PC-3 (cell line): ENCODE data around the gene NUP43. TPM values are rescaled to one million over a fixed set of nuclear protein-coding genes. Genes with fewer than 3 reads are reported as not detected.

ENCODE experiments used
- ATAC-seq: fragments of 200-7000 bp; cut with Tn5 transposase; 2 replicates; pipeline ENCODE4 v1.9.1; 2020; ENCODE audit warnings: mild to moderate bottlenecking, moderate library complexity
- BruUV-seq: library from RNA; stranded (reverse); fragments of 400-500 nt; replicated peaks from 2 replicates; lab custom pipeline; 2021; lab: Mats Ljungman, UMichigan
- CTCF ChIA-PET: fragments of 300-600 bp; sonication (Branson Sonifier 250); formaldehyde crosslinking; loops from one replicate; lab custom pipeline; 2022; ENCODE audit warnings: antibody characterized with exemption; lab: Charles Lee
- POLR2A ChIA-PET: fragments of 300-600 bp; sonication (Branson Sonifier 250); formaldehyde crosslinking; loops from one replicate; lab custom pipeline; 2022; ENCODE audit warnings: antibody characterized with exemption; ENCODE audit not compliant: unreplicated experiment; lab: Charles Lee
- DNase-seq: peaks from one replicate; pipeline ENCODE4 v3.0.0-alpha.2; 2015
- H2AFZ ChIP-seq: fragments of 300-600 bp; sonication (generic); 2 replicates; pipeline ENCODE4 v1.6.0; 2016; ENCODE audit warnings: antibody characterized with exemption, low read length
- H3F3A ChIP-seq: fragments of 300-600 bp; sonication (generic); one replicate; pipeline ENCODE4 v1.6.0; 2017; ENCODE audit warnings: antibody characterized with exemption, low read length, control low read depth, mild to moderate bottlenecking; ENCODE audit not compliant: unreplicated experiment
- H3K27ac ChIP-seq: fragments of 300-600 bp; sonication (generic); 2 replicates; pipeline ENCODE4 v1.5.1; 2016; ENCODE audit warnings: mild to moderate bottlenecking, low read length
- H3K27me3 ChIP-seq: fragments of 300-600 bp; sonication (generic); 2 replicates; pipeline ENCODE4 v1.6.1; 2016; ENCODE audit warnings: low read length, mixed read lengths
- H3K36me3 ChIP-seq: fragments of 300-600 bp; sonication (generic); 2 replicates; pipeline ENCODE4 v1.6.1; 2016; ENCODE audit warnings: low read depth, mixed run types, low read length, mixed read lengths
- H3K4me1 ChIP-seq: fragments of 300-600 bp; sonication (generic); 2 replicates; pipeline ENCODE4 v1.5.1; 2016; ENCODE audit warnings: low read length; ENCODE audit not compliant: insufficient read depth
- H3K4me2 ChIP-seq: fragments of 300-600 bp; sonication (generic); 2 replicates; pipeline ENCODE4 v1.6.0; 2016; ENCODE audit warnings: low read length
- H3K4me3 ChIP-seq: fragments of 300-600 bp; sonication (generic); 2 replicates; pipeline ENCODE4 v1.5.1; 2016; ENCODE audit warnings: mild to moderate bottlenecking, low read length, mixed read lengths
- H3K79me2 ChIP-seq: fragments of 300-600 bp; sonication (generic); 2 replicates; pipeline ENCODE4 v1.6.1; 2017; ENCODE audit warnings: low read length, mixed read lengths
- H3K9ac ChIP-seq: fragments of 300-600 bp; sonication (generic); 2 replicates; pipeline ENCODE4 v1.6.0; 2016; ENCODE audit warnings: mild to moderate bottlenecking, low read length
- H3K9me2 ChIP-seq: fragments of 300-600 bp; sonication (generic); replicated peaks from 2 replicates; pipeline ENCODE4 v1.6.1; 2016; ENCODE audit warnings: mixed run types, low read length, mixed read lengths
- H3K9me3 ChIP-seq: fragments of 300-600 bp; sonication (generic); 2 replicates; pipeline ENCODE4 v1.6.1; 2016; ENCODE audit warnings: low read length, mixed read lengths
- H4K20me1 ChIP-seq: fragments of 300-600 bp; sonication (generic); 2 replicates; pipeline ENCODE4 v1.6.1; 2016; ENCODE audit warnings: low read length, mixed read lengths
- CTCF ChIP-seq: fragments of 300-600 bp; sonication (generic); conservative IDR thresholded peaks from 2 replicates; pipeline ENCODE4 v1.5.1; 2017; ENCODE audit warnings: antibody characterized with exemption, low read depth, mild to moderate bottlenecking, low read length
- EZH2 ChIP-seq: fragments of 300-600 bp; sonication (generic); IDR thresholded peaks from one replicate; pipeline ENCODE4 v1.6.1; 2017; ENCODE audit warnings: antibody characterized with exemption, mild to moderate bottlenecking, low read length; ENCODE audit not compliant: unreplicated experiment
- EZH2phosphoT487 ChIP-seq: fragments of 300-600 bp; sonication (generic); IDR thresholded peaks from 2 replicates; pipeline ENCODE4 v1.6.1; 2018; ENCODE audit warnings: mild to moderate bottlenecking, antibody characterized with exemption, low read length, borderline replicate concordance
- intact Hi-C: fragments of 100-400 bp; cut with micrococcal nuclease; formaldehyde crosslinking; loops from 2 replicates; pipeline ENCODE4 v1.9.0; 2023
- total RNA-seq: library from RNA; depleted of rRNA; stranded (reverse); fragments of >200 nt; gene quantifications from 2 replicates; pipeline ENCODE4 v1.2.3, GENCODE V29; 2014

NUP43 gene
- total RNA-seq, 1 experiment from 2014 or later: 25.5 TPM

- peaks cover 21% of the 10 kb centered on the region; the same call in 1 of the 2 replicates for H3K36me3 ChIP-seq
Observed at GRCh38 chr6:149733089-149733720, 13.1 kb downstream of the NUP43 start.

GRCh38 chr6:149729824-149730223, 16.5 kb downstream of the NUP43 start:
- no peak overlapping the region for H2AFZ ChIP-seq
- CTCF ChIA-PET: no interaction called here

More at GRCh38 chr6:149733089-149733720, 13.1 kb downstream of the NUP43 start:
- no peaks in the 10 kb centered on the region for H3K9me3 ChIP-seq
- no peaks in the 10 kb centered on the region for H3K27me3 ChIP-seq
- BruUV-seq: no TSS peak
- H3K9ac ChIP-seq: no peak overlapping the region
- H3K27ac ChIP-seq: no peak overlapping the region
- intact Hi-C loops: no loop called here
- H3F3A ChIP-seq: no peaks in the 10 kb centered on the region
- H3K4me2 ChIP-seq: no peak overlapping the region
- POLR2A ChIA-PET: no interaction called here
- TF ChIP-seq EZH2phosphoT487 (no peak), EZH2 (no peak), CTCF (no peak)
- no peak overlapping the region for H3K4me3 ChIP-seq
- CTCF ChIA-PET: no interaction called here
- no peaks in the 10 kb centered on the region for H4K20me1 ChIP-seq
- H2AFZ ChIP-seq: no peak overlapping the region
- no peaks in the 10 kb centered on the region for H3K79me2 ChIP-seq
- H3K9me2 ChIP-seq: no peaks in the 10 kb centered on the region
- DNase-seq: no peak
- no peaks in the 10 kb centered on the region for H3K4me1 ChIP-seq
- ATAC-seq: no peak

More at GRCh38 chr6:149729824-149730223, 16.5 kb downstream of the NUP43 start:
- peaks cover 18% of the 10 kb centered on the region; the same call in 1 of the 2 replicates for H3K36me3 ChIP-seq
- H3F3A ChIP-seq: no peaks in the 10 kb centered on the region
- H3K9ac ChIP-seq: no peak overlapping the region
- H3K79me2 ChIP-seq: no peaks in the 10 kb centered on the region
- no peak for ATAC-seq
- no peaks in the 10 kb centered on the region for H3K9me2 ChIP-seq
- no peak overlapping the region for H3K27ac ChIP-seq
- no TSS peak for BruUV-seq
- DNase-seq: no peak
- H3K4me3 ChIP-seq: no peak overlapping the region
- H4K20me1 ChIP-seq: no peaks in the 10 kb centered on the region
- no peaks in the 10 kb centered on the region for H3K9me3 ChIP-seq
- H3K4me2 ChIP-seq: no peak overlapping the region
- POLR2A ChIA-PET: no interaction called here
- H3K4me1 ChIP-seq: no peaks in the 10 kb centered on the region
- H3K27me3 ChIP-seq: no peaks in the 10 kb centered on the region
- intact Hi-C loops: loop anchor here (10.0 kb wide), 2 partner anchors 95 to 285 kb away; no protein-coding TSS in a partner anchor
- no peak for TF ChIP-seq CTCF
- TF ChIP-seq EZH2: no peak
- TF ChIP-seq EZH2phosphoT487: no peak
